KOPT-K1 (cell line): ENCODE results near the gene AMOTL1.

Experiments used
- H3K27ac ChIP-seq: fragments of 200-600 bp; sonication (generic); 2 replicates; pipeline ENCODE4 v1.5.1; 2016; ENCODE audit warnings: antibody characterized with exemption, mild to moderate bottlenecking, low read depth, low read length; ENCODE audit not compliant: poor library complexity, severe bottlenecking
- H3K36me3 ChIP-seq: fragments of 200-600 bp; sonication (generic); 2 replicates; pipeline ENCODE4 v1.5.1; 2017; ENCODE audit warnings: antibody characterized with exemption, mild to moderate bottlenecking, low read length, moderate library complexity; ENCODE audit not compliant: insufficient read depth
- H3K9me3 ChIP-seq: fragments of 200-600 bp; sonication (generic); 2 replicates; pipeline ENCODE4 v1.5.1; 2017; ENCODE audit warnings: antibody characterized with exemption, low read length, mild to moderate bottlenecking; ENCODE audit not compliant: insufficient read depth, poor library complexity, severe bottlenecking

The AMOTL1 gene

GRCh38 chr11:94870422-94870821 lies 102.3 kb downstream of the AMOTL1 start:
- Histone ChIP-seq H3K36me3 (no peaks in the 10 kb centered on the region), H3K27ac (no peak overlapping the region), H3K9me3 (no peaks in the 10 kb centered on the region)

- H3K27ac ChIP-seq: no peak overlapping the region
- H3K36me3 ChIP-seq: no peaks in the 10 kb centered on the region
- no peaks in the 10 kb centered on the region for H3K9me3 ChIP-seq
These were observed 103.5 kb downstream of the AMOTL1 start for GRCh38 chr11:94871491-94872185.

GRCh38 chr11:94873916-94874540 lies 105.9 kb downstream of the AMOTL1 start:
- Histone ChIP-seq H3K9me3 (no peaks in the 10 kb centered on the region), H3K27ac (no peak overlapping the region), H3K36me3 (no peaks in the 10 kb centered on the region)

- Histone ChIP-seq H3K36me3 (no peaks in the 10 kb centered on the region), H3K9me3 (no peaks in the 10 kb centered on the region), H3K27ac (no peak overlapping the region)
These were observed 108.1 kb downstream of the AMOTL1 start for GRCh38 chr11:94876222-94876621.

GRCh38 chr11:94876645-94877442 lies 108.7 kb downstream of the AMOTL1 start:
- H3K36me3 ChIP-seq: no peaks in the 10 kb centered on the region
- no peak overlapping the region for H3K27ac ChIP-seq
- no peaks in the 10 kb centered on the region for H3K9me3 ChIP-seq

GRCh38 chr11:94877443-94878200 lies 109.5 kb downstream of the AMOTL1 start:
- H3K36me3 ChIP-seq: no peaks in the 10 kb centered on the region
- no peaks in the 10 kb centered on the region for H3K9me3 ChIP-seq
- H3K27ac ChIP-seq: no peak overlapping the region

GRCh38 chr11:94879006-94879405 lies 110.8 kb downstream of the AMOTL1 start:
- H3K27ac ChIP-seq: no peak overlapping the region

GRCh38 chr11:94880216-94880615 lies 112.1 kb downstream of the AMOTL1 start:
- Histone ChIP-seq H3K36me3 (no peaks in the 10 kb centered on the region), H3K27ac (no peak overlapping the region)

More at GRCh38 chr11:94879006-94879405, 110.8 kb downstream of the AMOTL1 start:
- no peaks in the 10 kb centered on the region for H3K36me3 ChIP-seq
- H3K9me3 ChIP-seq: no peaks in the 10 kb centered on the region

GRCh38 chr11:94882931-94883330 lies 114.8 kb downstream of the AMOTL1 start:
- no peak overlapping the region for H3K27ac ChIP-seq
- H3K36me3 ChIP-seq: no peaks in the 10 kb centered on the region
- H3K9me3 ChIP-seq: peaks cover 6% of the 10 kb centered on the region

More at GRCh38 chr11:94880216-94880615, 112.1 kb downstream of the AMOTL1 start:
- no peaks in the 10 kb centered on the region for H3K9me3 ChIP-seq

- Histone ChIP-seq H3K27ac (no peak overlapping the region), H3K36me3 (no peaks in the 10 kb centered on the region), H3K9me3 (peaks cover 6% of the 10 kb centered on the region)
These were observed 115.7 kb downstream of the AMOTL1 start for GRCh38 chr11:94883878-94884277.

GRCh38 chr11:94884376-94884775 lies 116.2 kb downstream of the AMOTL1 start:
- peaks cover 6% of the 10 kb centered on the region for H3K9me3 ChIP-seq

GRCh38 chr11:94885133-94885532 lies 117.0 kb downstream of the AMOTL1 start:
- H3K36me3 ChIP-seq: no peaks in the 10 kb centered on the region
- no peak overlapping the region for H3K27ac ChIP-seq
- peaks cover 6% of the 10 kb centered on the region for H3K9me3 ChIP-seq

More at GRCh38 chr11:94884376-94884775, 116.2 kb downstream of the AMOTL1 start:
- Histone ChIP-seq H3K36me3 (no peaks in the 10 kb centered on the region), H3K27ac (no peak overlapping the region)

- H3K27ac ChIP-seq: no peak overlapping the region
- peaks cover 6% of the 10 kb centered on the region for H3K9me3 ChIP-seq
- H3K36me3 ChIP-seq: no peaks in the 10 kb centered on the region
These were observed 117.4 kb downstream of the AMOTL1 start for GRCh38 chr11:94885581-94885980.

- H3K36me3 ChIP-seq: no peaks in the 10 kb centered on the region
- H3K27ac ChIP-seq: no peak overlapping the region
- H3K9me3 ChIP-seq: peaks cover 10% of the 10 kb centered on the region
These were observed 120.0 kb downstream of the AMOTL1 start for GRCh38 chr11:94888204-94888603.

- peaks cover 10% of the 10 kb centered on the region for H3K9me3 ChIP-seq
- H3K27ac ChIP-seq: no peak overlapping the region
- no peaks in the 10 kb centered on the region for H3K36me3 ChIP-seq
These were observed 127.3 kb downstream of the AMOTL1 start for GRCh38 chr11:94895451-94895850.
